Activated T-helper 1 cell treated with Interleukin-2 at 50 U/mL for 16 hours (primary cell): ENCODE results near the gene RYR2.

Experiments
- DNase-seq: peaks from one replicate; pipeline ENCODE4 v3.0.0-alpha.2; 2020; ENCODE audit warnings: low read depth

RYR2 gene

GRCh38 chr1:237204841-237205240 lies 162.9 kb downstream of the RYR2 start:
- no peak for DNase-seq

GRCh38 chr1:237205400-237206064 lies 163.5 kb downstream of the RYR2 start:
- no peak for DNase-seq

GRCh38 chr1:237206065-237206414 lies 164.1 kb downstream of the RYR2 start:
- no peak for DNase-seq

GRCh38 chr1:237211031-237211430 lies 169.0 kb downstream of the RYR2 start:
- no peak for DNase-seq

GRCh38 chr1:237211540-237211939 lies 169.6 kb downstream of the RYR2 start:
- no peak for DNase-seq

GRCh38 chr1:237219751-237220642 lies 178.0 kb downstream of the RYR2 start:
- DNase-seq: no peak

- DNase-seq: no peak
Measured at GRCh38 chr1:237223419-237223818, 181.4 kb downstream of the RYR2 start.

- DNase-seq: no peak
Measured at GRCh38 chr1:237226177-237226944, 184.4 kb downstream of the RYR2 start.

- DNase-seq: no peak
Measured at GRCh38 chr1:237227476-237227875, 185.5 kb downstream of the RYR2 start.

GRCh38 chr1:237228421-237228820 lies 186.4 kb downstream of the RYR2 start:
- no peak for DNase-seq

GRCh38 chr1:237229333-237229732 lies 187.3 kb downstream of the RYR2 start:
- no peak for DNase-seq

GRCh38 chr1:237232501-237232900 lies 190.5 kb downstream of the RYR2 start:
- no peak for DNase-seq

GRCh38 chr1:237235091-237235490 lies 193.1 kb downstream of the RYR2 start:
- DNase-seq: no peak

GRCh38 chr1:237237721-237238120 lies 195.7 kb downstream of the RYR2 start:
- DNase-seq: no peak

- DNase-seq: no peak
Measured at GRCh38 chr1:237239248-237239647, 197.3 kb downstream of the RYR2 start.

GRCh38 chr1:237241038-237241437 lies 199.1 kb downstream of the RYR2 start:
- no peak for DNase-seq

GRCh38 chr1:237244778-237245177 lies 202.8 kb downstream of the RYR2 start:
- no peak for DNase-seq

GRCh38 chr1:237247442-237247841 lies 205.5 kb downstream of the RYR2 start:
- no peak for DNase-seq

GRCh38 chr1:237249120-237249519 lies 207.1 kb downstream of the RYR2 start:
- DNase-seq: no peak

GRCh38 chr1:237250055-237250454 lies 208.1 kb downstream of the RYR2 start:
- no peak for DNase-seq

- DNase-seq: no peak
Measured at GRCh38 chr1:237255071-237255470, 213.1 kb downstream of the RYR2 start.

- DNase-seq: no peak
Measured at GRCh38 chr1:237258871-237259270, 216.9 kb downstream of the RYR2 start.

- DNase-seq: no peak
Measured at GRCh38 chr1:237261198-237261597, 219.2 kb downstream of the RYR2 start.
